Activated CD8-positive, alpha-beta memory T cell treated with anti-CD3 and anti-CD28 coated beads, Interleukin-2, amount 50 U/mL, for 4 hours (primary cell): ENCODE results near the gene KLHL34.
A peak's percentile ranks its signal among the peaks of the same experiment; 100 is the strongest.

Experiments used
- DNase-seq: peaks from one replicate; pipeline ENCODE4 v3.0.0-alpha.2; 2020

The KLHL34 gene, protein sequence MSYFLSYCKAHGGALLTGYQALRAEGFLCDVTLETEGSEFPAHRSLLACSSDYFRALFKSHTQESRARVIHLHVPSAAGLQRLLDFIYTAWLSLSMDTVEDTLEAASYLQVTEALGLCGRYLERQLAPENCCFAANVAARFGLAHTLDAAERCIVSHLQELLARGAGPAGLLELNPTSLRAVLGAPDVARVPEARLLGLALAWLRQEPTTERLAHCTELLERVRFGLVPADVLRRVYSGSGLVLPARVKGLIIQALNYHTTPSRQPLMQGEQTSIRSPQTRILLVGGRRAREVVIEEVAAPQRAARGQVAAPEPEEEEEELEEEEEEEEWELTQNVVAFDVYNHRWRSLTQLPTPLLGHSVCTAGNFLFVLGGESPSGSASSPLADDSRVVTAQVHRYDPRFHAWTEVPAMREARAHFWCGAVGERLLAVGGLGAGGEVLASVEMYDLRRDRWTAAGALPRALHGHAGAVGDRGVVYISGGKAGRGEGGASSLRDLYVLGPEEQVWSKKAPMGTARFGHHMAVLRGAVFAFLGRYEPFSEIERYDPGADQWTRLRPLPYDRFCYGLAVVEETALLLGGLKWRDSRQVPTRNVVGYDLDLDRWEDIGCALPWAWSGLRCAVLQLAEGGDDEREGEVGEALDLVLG

DNA sequence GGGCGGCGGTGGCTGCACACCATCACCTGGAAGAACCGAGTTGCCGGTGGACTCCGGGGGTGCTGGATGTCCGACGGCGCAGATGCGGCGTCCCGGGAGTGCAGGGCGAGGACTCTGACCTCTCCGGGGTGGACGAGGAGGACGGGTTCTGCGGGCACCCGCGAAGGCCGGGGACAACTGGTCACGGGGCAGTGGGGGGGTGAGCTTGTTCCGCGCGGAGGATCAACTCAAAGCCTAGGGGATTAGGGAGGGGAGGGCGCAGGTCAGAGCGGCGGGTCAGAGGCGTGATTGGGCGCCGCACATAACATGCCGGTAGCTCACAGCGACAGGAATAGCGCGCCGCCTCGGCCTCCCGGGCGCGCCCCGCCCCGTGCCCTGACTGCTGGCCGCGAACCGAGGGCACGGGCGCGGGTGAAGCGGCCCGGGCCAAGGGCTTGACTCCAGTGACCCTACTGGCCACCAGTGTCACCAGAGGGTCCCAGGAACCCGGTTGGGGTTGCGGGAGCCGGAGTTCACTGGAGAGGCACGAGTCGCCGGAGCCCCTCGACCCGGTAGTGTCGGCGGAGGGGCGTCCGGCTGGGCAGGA lies at the start of gene KLHL34:
Gene KLHL34, minus strand, starts transcription at position 179 of the 586 bp plus-strand sequence. CDS start 542 bp downstream, outside the sequence.
- peak; percentile 16 for DNase-seq

DNA sequence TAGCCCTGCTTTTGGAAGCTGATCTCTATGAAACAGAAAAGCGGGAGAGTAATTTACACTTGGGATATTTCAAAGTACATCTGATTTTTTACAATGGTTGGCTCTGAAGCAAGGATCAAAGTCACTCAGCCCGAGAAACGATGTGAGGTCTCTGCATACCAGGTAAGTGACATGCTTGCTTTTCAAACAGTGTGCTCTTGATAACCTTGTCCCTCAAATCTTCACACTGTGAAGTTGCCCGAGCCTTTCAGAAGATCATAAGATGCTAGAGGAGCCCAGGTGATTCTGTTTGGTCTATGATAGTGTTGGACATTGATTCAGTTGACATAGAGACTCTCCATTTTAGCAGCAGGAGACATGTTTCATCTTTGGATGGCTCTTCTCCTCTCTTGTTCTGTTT lies 47.1 kb upstream of the KLHL34 start:
- no peak for DNase-seq

DNA sequence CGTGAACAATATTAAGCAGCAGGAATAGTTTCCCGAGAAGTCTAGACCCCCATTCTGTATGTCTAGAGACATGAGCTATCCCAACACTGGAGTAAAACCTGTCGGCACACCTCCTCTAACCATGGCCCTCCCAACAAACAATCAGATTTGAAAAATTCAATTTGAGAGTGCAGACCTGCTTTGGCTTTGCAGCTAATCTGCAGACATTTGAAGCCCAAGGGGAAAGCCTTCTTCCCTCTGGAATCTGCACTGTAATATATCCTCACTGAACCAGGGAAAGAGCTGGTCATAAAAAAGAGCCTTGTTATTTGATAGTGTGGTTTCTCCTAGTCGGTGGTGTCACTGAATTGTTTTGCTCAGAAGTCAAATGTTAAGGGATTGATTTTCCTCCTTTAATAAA lies 44.6 kb upstream of the KLHL34 start:
- no peak for DNase-seq

DNA sequence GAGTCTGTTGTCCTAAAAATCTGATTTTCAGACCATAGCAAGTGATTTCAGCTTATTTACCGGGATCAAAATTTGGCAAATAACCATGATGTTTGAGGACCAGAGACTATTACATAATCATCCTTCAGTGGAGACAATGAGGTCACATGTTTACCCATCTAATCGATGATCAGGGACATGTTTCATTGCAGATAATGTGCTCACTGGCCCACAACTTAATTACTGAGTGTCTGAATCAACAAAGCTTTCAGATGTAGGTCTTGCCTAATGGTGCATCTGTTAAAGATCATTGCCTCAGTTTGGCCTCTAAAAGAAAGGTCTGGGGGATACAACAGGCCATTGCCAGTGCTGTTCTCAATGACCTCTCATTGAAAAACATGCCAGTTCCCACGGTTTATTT lies 42.8 kb upstream of the KLHL34 start:
- DNase-seq = no peak

DNA sequence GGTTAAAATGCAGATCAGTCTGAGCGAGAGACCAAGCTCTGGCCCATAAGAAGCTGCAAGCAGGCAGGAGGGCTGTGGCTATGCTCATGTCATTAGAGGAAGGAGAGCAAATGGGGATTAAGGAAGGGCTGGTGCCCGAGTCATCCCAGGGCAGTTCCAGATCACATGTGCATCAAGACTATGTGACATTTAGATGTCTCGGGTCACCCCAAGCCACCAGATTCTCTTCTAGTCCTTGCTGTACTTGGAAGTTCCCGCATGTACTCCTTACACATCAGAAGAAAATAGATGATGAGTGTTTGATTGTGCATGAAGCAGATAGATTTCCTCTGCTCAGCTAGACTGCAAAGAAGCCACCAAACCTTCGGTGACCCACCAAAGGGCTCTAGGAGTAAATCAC lies 42.1 kb upstream of the KLHL34 start:
- DNase-seq = no peak

DNA sequence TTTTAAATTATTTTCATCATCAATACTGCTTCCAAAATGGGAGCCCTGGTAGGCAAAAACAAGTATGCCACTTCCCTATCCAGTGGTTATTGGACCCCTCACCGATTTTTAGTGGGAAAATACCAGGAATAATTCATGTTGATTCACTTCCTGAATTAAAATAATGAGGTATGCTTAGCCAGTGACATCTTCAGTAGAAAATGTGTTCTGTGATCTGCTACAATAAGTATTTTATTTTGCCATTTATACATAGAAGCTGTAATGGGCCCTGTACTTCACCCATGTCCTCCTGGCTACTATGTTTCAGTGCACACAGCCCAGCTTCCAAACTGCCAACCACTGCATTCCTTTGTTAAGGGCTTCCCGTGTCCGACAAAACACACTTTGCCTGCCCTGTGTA lies 41.0 kb upstream of the KLHL34 start:
- DNase-seq = no peak

DNA sequence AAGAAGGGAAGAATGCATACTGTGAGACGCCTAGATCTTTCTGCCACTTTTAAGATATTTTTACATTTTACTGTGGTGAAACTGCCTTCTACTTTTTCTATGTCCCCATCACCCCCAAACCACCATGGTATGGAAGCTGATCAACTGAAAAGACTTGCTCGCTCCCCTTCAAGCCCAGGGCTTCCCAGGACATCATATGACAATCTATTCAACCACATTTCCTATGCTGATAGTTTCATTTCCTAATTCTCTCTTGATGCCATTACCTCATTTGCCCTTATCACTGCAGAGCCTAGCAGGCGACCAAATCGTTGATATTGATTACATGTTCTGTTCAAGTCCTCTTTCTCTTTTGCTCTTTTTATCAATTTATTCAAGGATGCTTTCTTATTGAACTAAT lies 40.1 kb upstream of the KLHL34 start:
- no peak for DNase-seq

DNA sequence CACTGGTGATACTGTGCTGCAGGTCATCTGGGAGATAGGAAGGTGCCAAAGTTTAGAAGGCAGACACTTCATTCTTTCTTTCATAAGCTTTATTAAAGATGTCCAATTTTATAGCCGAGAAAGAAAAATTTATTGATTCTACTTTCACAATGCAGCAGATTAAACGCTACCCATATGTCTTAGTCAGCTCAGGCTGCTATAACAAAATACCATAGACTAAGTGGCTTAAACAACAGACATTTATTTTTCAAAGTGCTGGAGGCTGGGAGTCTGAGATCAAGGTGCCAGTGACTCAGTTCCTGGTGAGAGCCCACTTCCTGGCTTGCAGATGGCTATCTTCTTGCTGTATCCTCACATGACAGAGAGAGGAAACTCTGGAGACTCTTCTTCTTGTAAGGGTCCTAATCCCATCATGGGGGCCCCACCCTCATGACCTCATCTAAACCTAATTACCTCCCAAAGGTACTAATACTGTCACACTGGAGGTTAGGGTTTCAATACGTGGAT lies 33.4 kb upstream of the KLHL34 start:
- DNase-seq = no peak

DNA sequence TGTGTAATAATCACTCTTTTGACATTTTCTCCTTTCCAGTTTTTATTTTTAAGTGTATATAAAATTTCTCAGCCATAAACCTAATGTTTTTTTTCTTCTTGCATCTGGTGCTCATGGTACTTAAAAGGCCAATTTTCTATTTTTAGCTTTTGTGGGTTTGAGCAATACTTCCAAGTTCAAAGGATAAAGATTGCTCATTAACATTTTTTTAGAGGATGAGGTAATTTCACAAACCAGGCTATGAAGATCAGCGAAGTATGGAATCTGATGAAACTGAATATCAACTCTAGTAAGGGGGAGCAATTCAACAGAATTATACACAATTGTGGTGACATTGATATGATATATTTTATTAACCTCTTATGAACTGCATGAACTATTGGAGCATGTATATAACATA lies 25.8 kb upstream of the KLHL34 start:
- DNase-seq = no peak

DNA sequence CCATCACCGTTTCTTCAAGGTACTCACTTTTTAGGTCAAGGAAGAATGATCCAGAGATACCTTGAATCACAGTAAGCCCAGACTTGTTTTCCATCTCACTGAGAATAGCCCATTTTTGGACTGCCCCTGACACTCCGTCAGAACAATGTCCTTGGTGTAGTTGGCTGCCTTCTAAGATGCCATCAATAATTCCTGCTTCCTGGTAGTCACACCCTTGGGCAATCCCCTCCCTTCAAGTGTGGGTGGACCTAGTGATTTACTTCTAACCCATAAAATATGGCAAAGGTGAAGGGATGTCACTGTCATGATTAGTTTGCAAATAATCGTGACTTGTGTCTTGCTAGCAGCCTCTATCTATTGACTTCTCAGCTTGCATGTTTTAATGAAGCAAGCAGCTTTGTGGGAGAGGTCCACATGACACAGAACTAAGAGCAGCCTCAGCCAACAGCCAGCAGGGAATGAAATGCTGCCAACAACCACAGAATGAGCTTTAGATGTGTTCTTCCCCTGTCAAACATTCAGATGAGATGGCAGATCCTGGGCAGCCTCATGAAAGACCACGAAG lies 20.0 kb upstream of the KLHL34 start:
- no peak for DNase-seq

DNA sequence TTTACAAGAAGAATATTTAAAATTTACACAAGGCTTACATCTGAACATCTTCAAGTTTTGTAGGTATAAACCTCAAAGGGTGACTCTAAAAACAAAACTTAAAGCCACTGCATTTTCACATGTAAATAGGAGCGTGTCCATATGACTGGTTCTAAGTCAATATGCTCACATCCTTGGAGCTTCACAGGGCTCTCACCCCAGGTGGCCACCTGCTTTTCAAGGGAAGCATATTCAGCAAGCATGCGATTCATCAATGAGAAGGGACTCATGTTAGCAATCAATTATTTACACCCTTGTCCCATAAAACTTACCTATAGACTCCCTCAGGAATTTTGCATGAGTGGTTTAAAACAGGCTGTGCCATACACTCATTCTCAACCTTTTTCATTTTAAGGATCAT lies 17.8 kb upstream of the KLHL34 start:
- no peak for DNase-seq

DNA sequence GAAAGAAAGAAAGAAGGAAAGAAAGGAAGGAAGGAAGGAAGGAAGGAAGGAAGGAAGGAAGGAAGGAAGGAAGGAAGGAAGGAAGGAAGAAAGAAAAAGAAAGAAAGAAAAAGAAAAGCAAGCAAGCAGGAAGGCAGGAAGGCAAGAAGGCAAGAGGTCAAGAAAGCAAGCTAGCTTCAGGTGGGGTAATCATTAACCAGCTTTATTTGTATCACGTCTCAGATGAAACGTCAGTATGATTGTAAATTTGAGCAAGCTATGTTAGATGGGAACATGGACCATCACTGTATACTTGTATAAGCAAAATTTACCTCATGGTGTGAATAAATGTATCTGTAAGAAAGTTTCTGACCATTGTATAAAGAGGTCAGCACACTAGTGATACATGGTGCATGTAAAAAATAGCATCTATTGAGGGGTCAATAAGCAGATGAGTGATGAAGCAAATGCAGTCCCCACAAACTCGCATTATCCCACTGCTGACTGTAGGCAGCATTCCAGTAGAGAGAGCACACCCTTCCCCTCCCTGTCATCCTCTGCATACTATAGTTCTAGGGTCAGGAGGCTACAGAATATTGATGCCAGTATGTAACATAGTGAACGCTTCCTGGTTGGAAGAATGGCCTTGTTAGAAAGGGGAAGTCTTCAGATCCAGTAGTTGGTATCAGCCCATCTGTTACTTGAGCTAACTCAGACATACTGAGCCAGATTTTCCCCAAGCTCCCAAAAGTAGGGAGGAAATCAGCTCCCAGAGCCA lies 16.5 kb upstream of the KLHL34 start:
- no peak for DNase-seq

DNA sequence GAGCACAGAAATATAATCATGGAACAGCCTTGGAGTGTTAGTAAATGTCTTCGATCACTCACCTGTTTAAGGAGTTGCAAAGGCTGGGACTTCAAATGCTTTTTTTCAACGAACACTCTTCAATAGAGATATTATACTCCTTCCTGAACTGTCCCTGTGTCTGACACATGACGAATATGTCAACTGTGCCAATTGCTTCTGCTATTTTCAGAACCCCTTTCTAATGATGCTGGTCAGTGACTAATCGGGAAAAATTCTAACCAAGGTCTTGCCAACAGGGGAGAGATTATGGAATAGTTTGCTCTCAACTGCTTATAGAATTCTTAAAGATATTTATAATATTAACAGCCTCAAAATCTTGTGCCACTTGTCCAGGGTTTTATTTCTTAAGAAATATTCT lies 8.5 kb upstream of the KLHL34 start:
- no peak for DNase-seq

DNA sequence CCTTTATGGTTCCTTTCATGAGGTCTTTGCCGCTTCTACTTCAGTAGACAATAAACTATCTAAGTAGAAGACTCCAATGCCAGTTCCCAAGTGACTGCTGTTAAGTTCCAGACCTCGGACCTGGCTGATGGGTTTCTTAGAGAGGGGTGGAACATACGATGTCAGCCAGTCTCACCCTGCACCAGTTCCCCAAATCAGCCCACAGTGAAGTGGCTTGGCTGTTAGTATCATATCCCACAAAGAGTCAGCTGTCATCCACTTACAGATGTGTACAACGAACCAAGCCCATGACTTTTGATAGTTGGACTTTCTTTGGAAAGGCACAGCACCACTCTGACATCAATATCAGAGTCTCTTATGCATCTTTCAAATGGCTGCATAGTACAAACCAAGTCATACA lies 8.1 kb upstream of the KLHL34 start:
- DNase-seq = no peak

DNA sequence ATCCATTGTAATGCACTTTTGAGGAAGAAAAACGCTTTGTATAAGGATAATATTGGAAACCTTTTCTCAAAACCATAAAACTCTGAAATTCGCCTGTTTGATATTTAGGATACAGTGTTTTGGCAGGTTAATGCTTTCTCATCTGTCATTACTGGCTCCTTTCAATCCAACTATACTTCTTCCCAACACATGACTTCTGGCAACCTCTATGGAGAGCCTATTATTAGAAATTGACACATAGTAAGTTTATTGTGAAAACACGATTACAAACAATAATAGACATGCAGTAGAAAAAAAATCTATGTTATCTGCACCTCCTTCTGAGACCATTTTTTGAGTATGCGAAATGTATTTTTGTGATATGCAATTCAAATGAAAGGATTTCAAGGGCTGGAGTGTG lies 4.6 kb upstream of the KLHL34 start:
- DNase-seq = no peak

DNA sequence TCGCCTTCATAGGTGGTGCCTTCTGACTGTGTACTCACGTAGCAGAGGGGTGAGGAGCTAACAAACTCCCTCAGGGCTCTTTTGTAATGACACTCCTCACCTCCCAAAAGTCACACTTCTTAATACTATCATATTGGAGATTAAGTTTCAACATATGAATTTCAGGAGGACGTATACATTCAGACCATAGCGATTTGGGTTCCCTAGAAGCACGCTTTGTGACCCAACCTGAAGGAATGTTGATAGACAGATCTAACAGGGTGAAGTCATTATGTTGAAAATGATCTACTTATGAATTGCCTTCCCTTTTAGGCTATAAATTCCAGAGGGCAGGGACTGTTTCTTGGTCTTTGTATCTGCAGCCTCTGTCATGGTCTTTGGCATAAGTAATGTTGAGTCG lies 3.2 kb upstream of the KLHL34 start:
- DNase-seq = no peak

DNA sequence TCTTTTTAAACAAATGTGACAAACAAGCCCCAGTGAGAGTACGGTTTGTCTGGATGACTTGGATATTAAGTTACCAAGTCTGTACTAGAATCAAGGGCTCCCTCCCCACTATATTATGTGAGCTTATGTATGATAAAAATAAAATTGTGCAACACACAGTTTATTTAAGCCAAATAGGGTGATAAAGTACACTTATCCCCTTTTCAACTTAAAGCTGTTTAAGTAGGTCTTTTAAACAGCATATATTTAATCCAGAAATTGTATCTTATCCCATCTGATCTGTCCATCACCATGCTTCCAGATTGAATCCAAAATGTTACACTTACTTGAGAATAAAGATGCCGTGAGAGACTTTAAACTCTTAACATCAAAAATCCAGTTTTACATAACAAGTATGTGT lies 2.0 kb upstream of the KLHL34 start:
- DNase-seq = no peak

DNA sequence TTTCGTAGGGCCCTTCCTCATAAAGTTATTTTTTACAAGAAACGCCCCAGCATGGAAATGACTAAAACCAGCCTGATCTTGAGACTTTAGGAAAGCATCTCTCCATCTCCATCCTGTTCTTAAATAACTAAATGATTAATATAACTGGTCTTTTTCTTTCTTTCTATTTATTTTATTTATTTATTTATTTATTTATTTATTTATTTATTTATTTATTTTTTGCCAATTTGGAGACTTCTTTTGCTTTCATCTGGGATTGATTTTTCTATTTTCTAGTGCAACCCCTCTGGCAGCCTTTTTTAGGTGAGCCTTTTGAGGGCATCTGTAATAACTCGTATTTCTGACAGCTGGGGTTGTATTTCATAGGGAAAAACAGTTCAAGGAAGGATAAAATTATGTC lies 1.2 kb upstream of the KLHL34 start:
- no peak for DNase-seq

DNA sequence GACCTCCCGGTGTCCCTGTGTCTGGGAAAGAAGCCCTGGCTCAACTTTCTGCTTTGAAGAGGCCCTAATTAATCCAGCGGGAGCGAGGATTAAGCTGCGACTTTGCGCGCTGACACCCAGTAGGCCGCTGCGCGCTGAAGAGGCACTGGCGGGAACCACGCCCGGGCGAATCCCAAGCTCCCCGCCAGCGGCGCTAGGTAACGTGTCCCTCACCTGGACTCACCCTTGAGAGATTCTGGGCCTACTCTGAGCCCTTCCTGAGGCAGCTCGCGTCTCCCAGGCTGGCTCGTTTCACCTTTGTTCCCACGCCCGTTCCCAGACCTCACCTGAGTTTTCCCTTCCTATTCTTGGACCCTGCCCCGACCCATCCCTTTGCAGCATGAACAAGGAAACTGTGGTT lies 616 bp upstream of the KLHL34 start:
- DNase-seq = peak; percentile 13

DNA sequence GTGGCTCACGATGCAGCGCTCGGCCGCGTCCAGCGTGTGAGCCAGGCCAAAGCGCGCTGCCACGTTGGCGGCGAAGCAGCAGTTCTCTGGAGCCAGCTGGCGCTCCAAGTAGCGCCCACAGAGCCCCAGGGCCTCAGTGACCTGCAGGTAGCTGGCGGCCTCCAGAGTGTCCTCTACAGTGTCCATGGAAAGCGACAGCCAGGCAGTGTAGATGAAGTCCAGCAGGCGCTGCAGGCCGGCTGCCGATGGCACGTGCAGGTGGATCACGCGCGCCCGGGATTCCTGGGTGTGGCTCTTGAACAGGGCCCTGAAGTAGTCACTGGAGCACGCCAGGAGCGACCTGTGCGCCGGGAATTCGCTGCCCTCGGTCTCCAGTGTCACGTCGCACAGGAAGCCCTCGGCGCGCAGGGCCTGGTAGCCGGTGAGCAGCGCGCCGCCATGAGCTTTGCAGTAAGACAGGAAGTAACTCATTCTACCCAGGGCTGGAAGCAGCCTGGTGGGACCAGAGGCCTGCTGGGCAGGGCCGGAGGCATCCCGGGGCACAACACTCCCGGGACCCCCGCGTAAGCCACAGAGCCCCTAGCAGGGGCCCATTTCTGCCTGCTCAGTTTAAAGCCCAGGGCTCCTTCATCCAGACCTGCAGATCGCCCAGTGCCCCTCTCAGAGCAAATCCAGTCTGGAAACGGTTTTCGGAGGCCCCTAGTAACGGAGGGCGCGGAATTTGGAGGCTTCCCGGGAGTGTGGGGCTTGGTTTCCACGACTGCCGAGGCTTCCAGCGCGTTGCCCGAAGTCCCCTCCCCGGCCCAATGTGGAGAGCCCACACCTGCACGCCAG lies 595 bp downstream of the KLHL34 start:
- DNase-seq = peak; percentile 16

DNA sequence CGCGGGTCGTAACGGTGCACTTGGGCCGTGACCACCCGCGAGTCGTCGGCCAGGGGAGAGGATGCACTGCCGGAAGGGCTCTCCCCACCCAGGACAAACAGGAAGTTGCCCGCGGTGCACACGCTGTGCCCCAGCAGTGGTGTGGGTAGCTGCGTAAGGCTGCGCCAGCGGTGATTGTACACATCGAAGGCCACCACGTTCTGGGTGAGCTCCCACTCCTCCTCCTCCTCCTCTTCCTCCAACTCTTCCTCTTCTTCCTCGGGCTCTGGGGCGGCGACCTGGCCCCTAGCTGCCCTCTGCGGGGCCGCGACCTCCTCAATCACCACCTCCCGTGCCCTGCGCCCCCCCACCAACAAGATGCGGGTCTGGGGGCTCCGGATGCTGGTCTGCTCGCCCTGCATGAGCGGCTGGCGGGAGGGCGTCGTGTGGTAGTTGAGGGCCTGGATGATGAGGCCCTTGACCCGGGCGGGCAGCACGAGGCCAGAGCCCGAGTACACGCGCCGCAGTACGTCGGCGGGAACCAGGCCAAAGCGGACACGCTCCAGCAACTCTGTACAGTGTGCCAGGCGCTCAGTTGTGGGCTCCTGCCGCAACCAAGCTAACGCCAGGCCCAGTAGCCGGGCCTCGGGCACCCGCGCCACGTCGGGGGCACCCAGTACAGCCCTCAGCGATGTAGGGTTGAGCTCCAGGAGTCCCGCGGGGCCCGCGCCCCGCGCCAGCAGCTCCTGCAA lies 1.4 kb downstream of the KLHL34 start:
- DNase-seq = no peak
